GM23248 (cell line): ENCODE results near the gene ZNF813.

Experiments used
- EZH2 ChIP-seq: fragments of 200-600 bp; sonication (generic); IDR thresholded peaks from 2 replicates; pipeline ENCODE4 v1.6.1; 2018; ENCODE audit warnings: antibody characterized with exemption, mild to moderate bottlenecking; ENCODE audit not compliant: insufficient read depth, poor library complexity, severe bottlenecking
- EZH2phosphoT487 ChIP-seq: fragments of 200-600 bp; sonication (generic); IDR thresholded peaks from 2 replicates; pipeline ENCODE4 v1.6.1; 2018; ENCODE audit warnings: antibody characterized with exemption, moderate library complexity, mild to moderate bottlenecking, low read depth; ENCODE audit not compliant: insufficient read depth

DNA sequence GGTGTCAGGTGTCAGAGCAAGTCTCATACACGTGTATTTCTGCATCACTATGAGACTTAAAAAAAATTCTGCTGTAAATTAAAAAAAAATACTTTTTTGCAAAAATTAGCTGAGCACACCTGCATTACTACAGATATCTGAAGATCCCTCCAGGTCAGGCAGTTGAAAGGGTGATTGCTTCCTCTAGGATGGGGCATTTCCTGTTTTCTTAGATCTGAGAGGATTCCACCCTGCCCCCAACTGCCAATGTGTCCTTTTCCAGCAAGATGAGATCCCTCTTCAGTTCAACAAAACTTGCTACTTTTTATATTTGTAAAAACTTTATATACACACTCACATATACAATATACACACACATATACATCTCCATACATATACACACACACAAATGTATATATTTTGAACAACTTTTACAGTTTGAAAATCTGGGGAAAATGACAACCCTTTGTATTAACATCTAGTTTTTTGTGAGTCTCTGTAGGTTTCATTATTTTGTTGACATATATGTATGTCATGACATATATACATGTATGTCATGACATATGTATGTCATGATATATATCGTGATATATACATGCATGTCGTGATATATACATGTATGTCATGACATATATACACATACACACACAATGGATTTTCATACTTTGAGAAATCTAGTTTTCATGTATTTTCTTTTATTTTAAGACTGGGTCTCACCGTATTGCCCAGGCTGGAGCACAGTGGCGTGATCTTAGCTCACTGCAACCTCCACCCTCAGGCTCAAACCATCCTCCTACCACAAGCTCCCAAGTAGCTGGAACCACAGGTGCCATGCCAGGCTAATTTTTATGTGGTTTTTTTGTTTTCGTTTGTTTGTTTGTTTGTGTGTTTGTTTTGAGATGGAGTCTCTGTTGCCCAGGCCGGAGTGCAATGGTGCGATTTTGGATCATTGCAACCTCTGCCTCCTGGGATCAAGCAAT, 17.8 kb downstream of the ZNF813 start:
- TF ChIP-seq EZH2phosphoT487 (no peak), EZH2 (no peak)
